GM19395 (cell line): ENCODE measurements around the gene MLLT3.
A peak's percentile ranks its signal among the peaks of the same experiment; 100 is the strongest.

Source experiments
- ATAC-seq: cut with Tn5 transposase; IDR thresholded peaks from one replicate; pipeline ENCODE4 v1.9.1; 2021; ENCODE audit warnings: mild to moderate bottlenecking, moderate library complexity; ENCODE audit not compliant: unreplicated experiment

The MLLT3 gene

DNA sequence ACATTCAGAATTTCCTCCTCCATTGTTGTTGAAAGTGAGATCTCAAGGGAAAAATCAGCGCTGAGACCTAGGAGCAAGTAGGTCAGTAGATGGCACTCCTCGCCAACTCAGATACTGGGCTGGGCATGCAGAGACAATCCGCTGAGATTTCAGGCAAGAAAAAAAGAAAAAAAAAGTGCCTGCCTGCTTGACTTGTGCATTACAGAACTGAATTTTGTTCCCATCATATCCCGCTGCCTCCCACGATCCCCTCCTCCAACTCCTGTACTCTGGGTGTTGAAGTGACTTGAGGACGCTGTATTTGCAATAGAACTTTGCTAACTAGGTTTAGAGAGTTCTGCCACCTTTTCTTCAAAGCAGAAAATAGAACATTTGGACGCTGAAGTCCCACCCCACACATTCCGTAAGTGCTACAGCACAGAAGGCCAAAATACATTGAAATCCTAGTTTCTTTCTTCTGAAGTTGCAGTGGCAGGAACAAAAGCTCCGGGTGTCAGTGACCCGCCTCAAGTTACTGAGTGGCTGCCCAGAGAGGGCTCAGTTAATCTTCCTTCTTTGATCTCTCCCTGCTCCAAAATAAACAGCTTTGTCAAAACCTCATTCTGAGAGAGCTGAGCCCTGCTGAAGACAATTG, 265.8 kb downstream of the MLLT3 start:
- ATAC-seq = peak; percentile 53

- ATAC-seq = peak; percentile 45
Measured at GRCh38 chr9:20355022-20355421, 267.3 kb downstream of the MLLT3 start.

GRCh38 chr9:20353931-20354652, 268.2 kb downstream of the MLLT3 start:
- no peak for ATAC-seq

DNA sequence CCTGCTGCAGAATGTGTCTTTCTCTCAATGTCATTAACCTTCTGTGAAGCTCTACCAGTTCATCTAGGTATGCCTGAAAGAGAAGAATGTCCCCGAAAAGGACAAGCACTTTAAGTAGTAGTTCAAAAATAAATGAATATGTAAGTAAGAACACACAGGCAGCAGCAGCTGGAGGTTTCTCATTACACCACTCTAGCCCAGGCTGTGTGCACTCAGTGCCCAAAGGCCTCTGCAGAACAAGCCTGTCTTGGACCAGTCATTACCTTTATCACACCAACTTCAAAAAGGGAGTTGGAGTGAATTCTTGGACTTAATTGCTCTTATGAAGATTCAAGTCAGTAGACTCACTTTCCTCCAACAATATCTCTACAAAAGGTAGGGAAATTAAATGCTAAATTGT, 268.8 kb downstream of the MLLT3 start:
- no peak for ATAC-seq

DNA sequence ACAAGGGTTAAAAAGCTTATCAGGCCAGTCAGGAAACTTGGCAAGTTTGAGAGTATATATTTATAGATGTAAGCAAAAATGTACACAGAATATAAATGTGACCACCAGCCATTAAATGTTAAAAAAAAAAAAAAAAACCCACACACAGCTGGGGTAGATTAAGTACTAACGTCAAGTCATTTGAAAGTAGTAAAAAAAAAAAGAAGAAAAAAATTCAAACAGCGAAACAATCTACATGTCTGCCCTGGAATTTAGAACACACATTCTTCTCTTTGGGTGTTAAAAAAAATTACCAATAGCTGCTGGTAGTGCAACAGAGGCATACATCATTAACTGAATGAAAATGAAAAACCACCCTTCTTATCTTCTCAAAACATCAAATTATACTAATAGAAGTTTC, 269.7 kb downstream of the MLLT3 start:
- no peak for ATAC-seq

DNA sequence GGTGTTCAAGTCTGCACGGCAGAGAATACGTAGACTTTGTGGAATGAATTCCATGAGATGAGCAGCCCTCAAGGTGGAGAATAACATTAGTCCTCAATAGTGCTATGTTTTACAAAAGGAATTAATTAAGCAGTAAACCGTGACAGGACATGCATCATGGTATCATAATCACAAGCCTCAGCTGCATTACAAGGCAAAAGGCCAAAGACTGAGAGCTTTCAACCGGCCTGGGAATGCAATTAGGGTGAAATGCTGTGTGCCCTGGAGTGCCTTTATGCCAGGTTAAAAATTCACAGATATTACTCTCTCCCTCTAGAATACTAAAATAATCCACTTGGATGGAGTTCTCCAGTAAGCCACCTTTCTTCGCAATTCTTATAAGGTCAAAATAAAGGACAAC, 270.6 kb downstream of the MLLT3 start:
- no peak for ATAC-seq

- no peak for ATAC-seq
Measured at GRCh38 chr9:20349568-20349967, 272.7 kb downstream of the MLLT3 start.

GRCh38 chr9:20343325-20343724, 279.0 kb downstream of the MLLT3 start:
- ATAC-seq = no peak

DNA sequence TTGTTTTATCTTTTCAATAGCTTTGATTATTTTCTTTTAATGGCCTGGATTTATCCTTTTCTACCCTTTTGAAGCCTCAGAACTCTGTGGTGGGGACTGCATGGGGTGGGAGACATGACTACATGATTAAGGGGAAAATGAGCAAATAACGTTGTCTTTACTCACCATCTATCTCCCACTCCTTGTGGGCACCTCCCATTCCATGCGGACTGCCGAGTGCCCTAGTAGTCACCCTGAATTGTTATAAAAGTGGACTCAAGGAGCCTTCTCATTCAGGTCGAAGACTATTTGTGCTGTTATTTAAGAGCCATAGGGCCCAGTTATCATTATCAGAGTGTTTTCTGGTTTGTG, 281.8 kb downstream of the MLLT3 start:
- no peak for ATAC-seq

GRCh38 chr9:20335668-20336332, 286.5 kb downstream of the MLLT3 start:
- ATAC-seq = no peak

DNA sequence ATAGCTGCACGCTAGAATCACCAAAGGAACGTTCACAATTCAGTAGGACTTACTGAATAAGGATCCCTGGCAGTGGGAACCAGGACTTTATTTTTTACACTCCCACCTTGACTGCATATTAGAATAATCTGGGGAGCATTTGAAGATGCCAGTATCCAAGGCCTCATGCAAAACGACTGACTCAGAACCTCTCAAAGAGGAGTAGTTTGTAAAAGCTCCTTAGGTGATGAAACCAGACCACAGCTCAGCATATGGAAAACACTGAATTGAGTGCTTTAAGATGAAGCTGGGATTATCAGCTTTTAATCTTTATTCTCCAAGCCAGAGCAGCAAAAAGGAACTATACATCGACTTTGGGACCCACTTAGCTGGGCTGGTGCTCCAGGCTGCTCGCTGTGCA, 288.3 kb downstream of the MLLT3 start:
- ATAC-seq = no peak

GRCh38 chr9:20331095-20331685, 291.1 kb downstream of the MLLT3 start:
- peak; percentile 85 for ATAC-seq

- no peak for ATAC-seq
Measured at GRCh38 chr9:20330688-20331087, 291.6 kb downstream of the MLLT3 start.

- ATAC-seq = no peak
Measured at GRCh38 chr9:20326516-20326915, 295.8 kb downstream of the MLLT3 start.

- ATAC-seq = no peak
Measured at GRCh38 chr9:20325008-20325407, 297.3 kb downstream of the MLLT3 start.

GRCh38 chr9:20322212-20322611, 300.1 kb downstream of the MLLT3 start:
- ATAC-seq = no peak

DNA sequence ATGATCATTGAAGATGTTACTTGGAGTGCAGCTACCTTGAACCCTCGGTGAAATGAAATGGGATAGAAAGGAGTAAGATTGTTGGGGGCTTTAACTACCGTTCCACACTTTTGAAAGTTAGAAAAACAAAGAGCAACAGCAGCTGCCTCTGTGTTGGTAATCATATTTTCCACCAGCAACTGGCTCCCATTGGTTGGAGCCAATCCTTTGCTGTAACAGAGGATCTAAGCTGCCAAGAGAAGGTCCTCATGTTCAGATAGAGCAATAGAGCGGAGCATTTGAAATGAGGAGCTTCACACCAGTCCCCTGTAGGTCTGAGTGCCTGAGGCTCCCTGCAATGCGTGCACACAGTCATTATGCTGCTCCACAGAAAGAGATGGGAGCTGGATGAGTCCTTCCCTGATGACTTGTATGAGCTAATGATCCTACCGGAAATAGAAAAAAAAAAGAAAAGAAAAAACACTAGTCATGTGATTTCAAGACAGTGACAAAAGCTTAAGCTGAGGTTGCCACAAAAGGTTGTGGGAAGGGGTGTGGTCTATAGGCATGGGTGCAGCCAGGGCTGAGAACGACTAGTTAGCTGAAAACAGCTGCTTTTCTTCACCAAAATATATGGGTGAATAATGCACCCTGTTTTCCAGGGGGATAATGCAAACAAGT, 300.7 kb downstream of the MLLT3 start:
- ATAC-seq = no peak

DNA sequence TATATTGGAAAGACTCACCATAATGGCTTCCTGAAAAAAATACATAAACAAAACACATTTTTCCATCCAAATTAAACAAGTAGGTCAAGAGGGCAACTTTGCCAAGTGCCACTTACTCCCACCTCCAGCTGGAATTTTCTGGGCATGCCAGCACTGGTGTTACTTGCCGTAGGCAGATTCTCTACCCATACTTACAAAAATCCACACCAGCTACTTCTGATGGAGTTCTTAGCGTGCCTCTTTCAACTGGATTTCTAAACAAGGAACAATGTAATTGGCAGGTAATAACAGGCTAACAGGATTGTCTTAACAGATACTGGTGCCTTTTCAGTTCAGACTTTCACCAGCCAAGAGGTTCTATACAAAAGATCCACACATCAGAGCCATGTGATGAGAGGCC, 301.4 kb downstream of the MLLT3 start:
- no peak for ATAC-seq

- ATAC-seq = no peak
Measured at GRCh38 chr9:20319641-20320337, 302.5 kb downstream of the MLLT3 start.

DNA sequence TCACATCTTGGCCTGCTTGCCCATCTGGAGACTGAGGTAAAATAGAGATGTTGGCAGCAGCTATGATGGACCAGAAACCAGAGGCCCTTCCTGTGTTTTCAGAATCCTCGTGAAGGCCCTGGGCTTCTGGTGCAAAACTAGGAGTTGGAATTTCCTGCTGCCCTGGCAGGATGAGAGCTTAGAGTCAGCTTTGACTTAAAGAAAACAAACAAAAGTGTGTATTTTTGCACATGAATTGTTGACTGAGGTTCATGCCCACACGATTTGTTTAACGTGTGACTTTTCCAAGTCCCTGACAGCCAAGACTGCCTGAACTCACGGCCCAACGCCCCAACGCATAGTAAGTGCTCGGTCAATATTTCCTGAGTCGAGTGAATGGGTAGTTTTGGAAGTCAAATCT, 303.1 kb downstream of the MLLT3 start:
- ATAC-seq = no peak

- no peak for ATAC-seq
Measured at GRCh38 chr9:20317701-20318100, 304.6 kb downstream of the MLLT3 start.
